Right lobe of liver (tissue), 4 donors: ENCODE data around the gene MTA2.

Experiments
- POLR2A ChIP-seq: fragments of 450-650 bp; IDR thresholded peaks from one replicate; pipeline ENCODE4 v1.6.1; 2017; ENCODE audit warnings: antibody characterized with exemption, mild to moderate bottlenecking
- TF ChIP-seq, protein P1 (sequence below), 4 donors: fragments of 200-600 bp in 3 of 4; fragments of 450-650 bp in 1 of 4; IDR thresholded peaks; one replicate each; pipeline versions ENCODE4 v1.5.1 to v1.8.0; 2016 to 2022; ENCODE audit warnings: antibody characterized with exemption in 4 of 4, mild to moderate bottlenecking in 2 of 4
- donor health status: DM: no; HTN: no; CAD: no.
- donor health status: DM: no; HTN: no; CAD: no.
- donor health status: DM: no; HTN: yes; CAD: no.

DNA sequence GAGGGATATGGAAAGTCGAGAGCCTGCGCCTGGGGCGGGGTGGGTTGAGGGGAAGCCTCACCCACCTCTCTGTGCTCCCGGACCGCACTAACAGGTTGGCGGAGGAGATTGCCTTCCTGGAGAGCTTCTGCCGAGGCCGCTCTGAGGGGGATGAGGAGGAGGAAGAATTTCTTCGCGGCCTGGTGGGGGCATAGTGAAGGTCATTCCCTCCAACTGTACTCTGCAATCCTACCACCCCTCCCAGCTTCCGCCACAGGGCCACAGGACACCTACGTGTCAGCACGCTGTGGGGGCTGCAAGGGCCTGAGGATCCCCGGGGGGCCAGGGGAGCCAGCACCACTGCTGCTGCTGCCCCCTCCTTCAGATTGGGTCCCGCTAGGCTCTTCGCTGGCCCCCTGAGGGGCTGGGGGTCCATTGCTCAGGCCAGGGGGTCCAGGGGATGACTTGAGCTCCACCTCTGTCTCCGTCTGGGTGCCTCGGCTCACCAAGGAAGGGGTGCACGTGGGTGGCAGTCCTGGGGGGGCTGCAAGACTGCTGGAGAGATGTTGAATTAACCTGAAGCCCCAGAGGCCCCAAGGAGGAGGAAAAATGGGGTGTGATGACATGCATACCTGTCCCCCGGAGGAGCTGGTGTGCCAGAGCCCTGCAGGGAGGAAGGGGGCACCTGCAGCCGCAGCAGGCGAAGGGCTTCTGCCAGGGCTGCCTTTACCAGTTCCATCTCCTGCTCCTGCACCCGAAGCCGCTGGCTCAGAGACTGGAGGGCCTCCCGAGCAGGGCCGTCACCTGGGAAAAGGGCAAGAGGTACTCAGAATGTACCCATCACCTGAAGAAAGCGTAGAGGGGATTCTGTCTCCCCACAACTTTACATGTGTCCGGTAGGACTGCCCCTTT, 9.4 kb upstream of the MTA2 start:
- no peak for TF ChIP-seq POLR2A
- TF ChIP-seq, protein P1, sequence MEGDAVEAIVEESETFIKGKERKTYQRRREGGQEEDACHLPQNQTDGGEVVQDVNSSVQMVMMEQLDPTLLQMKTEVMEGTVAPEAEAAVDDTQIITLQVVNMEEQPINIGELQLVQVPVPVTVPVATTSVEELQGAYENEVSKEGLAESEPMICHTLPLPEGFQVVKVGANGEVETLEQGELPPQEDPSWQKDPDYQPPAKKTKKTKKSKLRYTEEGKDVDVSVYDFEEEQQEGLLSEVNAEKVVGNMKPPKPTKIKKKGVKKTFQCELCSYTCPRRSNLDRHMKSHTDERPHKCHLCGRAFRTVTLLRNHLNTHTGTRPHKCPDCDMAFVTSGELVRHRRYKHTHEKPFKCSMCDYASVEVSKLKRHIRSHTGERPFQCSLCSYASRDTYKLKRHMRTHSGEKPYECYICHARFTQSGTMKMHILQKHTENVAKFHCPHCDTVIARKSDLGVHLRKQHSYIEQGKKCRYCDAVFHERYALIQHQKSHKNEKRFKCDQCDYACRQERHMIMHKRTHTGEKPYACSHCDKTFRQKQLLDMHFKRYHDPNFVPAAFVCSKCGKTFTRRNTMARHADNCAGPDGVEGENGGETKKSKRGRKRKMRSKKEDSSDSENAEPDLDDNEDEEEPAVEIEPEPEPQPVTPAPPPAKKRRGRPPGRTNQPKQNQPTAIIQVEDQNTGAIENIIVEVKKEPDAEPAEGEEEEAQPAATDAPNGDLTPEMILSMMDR (IDR thresholded peaks at IDR 0.05): no peak
